TTC549 (cell line): Measurements from ENCODE around the gene FRZB.

ENCODE experiments used
- FAIRE-seq: peaks from 2 replicates; lab custom pipeline; 2012; peaks lifted over from hg19 to GRCh38; lab: Jason Lieb, UNC

FRZB gene

GRCh38 chr2:182834293-182834692 is 32.1 kb downstream of the FRZB start:
- no peak for FAIRE-seq

GRCh38 chr2:182833084-182833854 is 33.2 kb downstream of the FRZB start:
- no peak for FAIRE-seq

GRCh38 chr2:182831921-182832320 is 34.5 kb downstream of the FRZB start:
- no peak for FAIRE-seq

DNA sequence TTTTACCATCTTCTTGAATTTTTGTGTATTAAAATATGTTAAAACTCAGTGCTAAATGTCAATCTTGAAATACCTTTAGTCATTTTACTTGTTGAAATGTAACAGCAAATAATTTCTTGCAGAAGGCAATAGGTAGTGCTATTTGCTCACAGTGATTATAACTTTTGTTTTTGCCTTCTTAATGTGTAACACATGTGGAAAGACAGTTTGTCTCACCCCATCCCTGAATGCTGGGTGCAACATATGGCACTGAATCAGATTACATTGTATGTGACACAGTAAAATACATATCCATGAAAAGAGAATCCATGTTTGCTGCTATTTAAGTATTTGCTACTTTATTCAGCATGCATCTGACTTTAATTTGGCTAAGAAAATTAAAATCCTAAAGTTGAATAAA is 35.3 kb downstream of the FRZB start:
- FAIRE-seq, result no peak

DNA sequence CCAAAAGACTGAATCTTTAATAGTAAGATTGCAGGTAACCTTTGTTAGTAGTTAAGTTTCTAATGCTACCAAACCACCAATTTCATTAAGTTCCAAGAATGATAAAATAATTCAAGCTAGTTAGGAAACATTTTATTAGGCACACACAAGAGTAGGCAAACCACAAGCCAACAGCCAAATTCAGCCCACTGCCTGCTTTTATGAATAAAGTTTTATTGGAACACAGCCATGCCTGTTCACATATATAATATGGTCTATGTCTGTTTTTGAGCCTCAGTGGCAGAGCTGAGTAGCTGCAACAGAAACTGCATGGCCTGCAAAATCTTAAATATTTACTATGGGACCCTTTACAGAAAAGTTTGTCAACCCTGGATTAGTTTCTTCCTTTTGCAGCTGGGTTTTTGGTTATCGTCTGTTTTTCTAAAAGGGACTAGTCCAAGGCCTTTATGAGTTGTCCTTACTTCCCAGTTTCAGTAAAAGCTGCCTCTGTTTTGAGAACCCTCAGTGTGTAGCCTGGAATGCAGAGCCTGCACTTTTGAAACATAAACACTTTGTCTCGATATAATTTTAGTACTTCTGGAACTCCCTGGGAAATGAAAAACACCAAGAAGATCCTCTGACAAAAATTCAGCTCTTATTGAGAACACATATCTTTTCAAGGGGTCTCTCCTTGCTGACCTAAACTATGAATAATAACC is 39.1 kb downstream of the FRZB start:
- FAIRE-seq, result no peak

- FAIRE-seq, result no peak
These were observed 39.9 kb downstream of the FRZB start for GRCh38 chr2:182826496-182826895.

- no peak for FAIRE-seq
These were observed 40.4 kb downstream of the FRZB start for GRCh38 chr2:182826064-182826463.

GRCh38 chr2:182824767-182825158 is 41.7 kb downstream of the FRZB start:
- no peak for FAIRE-seq

DNA sequence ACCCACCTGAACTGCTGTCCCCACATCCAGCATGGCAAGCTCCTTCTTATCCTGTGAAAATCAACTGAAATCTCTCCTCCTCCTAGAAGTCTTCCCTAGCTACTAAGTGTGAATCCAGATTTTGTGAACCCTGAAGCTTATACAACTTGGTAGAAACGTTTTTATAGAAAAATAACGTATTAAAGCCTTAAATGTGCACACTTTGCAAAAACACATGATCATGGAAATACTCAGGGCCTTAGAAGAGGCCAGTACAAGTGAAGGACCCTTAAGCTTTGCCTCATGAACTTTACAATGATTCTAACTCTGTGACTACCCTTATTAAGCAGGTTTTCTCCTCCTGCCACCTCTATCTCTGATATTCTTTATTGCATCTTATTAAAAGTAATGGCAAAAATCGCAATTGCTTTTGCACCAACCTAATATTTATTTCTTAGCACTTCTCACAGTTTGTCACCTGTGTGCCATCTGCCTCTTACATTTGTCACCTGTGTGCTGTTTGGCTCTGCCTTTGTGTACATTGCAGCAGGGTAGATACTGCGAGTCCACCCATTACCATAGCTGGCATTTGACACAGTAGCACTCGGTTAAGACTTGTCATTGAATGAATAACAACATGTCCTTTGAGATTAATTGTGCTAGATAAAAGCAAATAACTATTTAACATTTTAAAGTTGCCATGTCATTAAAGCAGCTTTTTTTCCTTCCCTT is 42.2 kb downstream of the FRZB start:
- no peak for FAIRE-seq

DNA sequence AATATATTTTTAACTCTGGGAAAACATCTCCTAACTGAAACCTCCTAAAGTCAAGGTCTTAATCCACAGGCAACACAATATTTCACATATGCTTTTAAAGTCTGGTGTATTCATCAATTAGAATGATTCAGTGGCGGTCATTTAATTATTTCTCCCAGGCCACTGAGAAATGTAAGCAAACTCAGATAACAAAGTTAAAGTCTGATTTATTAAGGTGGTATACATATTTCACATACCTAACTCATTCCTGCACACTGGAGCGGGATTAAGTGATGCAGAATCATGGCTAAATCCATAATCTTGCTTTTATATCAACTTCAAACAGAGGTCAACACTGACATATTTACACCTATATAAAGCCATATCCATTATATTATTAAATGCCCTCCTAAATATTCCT is 43.7 kb downstream of the FRZB start:
- no peak for FAIRE-seq

GRCh38 chr2:182821182-182821581 is 45.3 kb downstream of the FRZB start:
- no peak for FAIRE-seq

- FAIRE-seq, result no peak
These were observed 47.0 kb downstream of the FRZB start for GRCh38 chr2:182819412-182819811.

- FAIRE-seq, result no peak
These were observed 47.5 kb downstream of the FRZB start for GRCh38 chr2:182818925-182819324.

- no peak for FAIRE-seq
These were observed 47.9 kb downstream of the FRZB start for GRCh38 chr2:182818501-182818900.

DNA sequence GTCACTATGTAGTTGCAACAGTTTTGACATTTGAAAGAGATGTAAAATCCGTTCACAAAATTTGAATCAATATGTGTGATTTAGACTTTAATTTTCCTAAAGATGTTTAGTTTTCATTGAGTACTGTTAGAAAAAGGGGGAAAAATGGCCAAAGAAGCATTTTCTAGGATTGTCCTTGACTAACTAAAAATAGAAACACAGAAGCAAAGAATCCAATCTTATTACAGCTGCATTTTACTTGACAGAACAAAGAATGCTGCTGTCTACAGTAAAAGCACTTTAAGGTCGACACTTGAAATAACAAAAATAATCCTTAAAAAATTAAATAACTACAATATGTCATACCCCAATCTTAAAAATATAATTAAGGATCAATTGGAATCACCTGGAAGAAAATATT is 48.9 kb downstream of the FRZB start:
- FAIRE-seq, result no peak

- FAIRE-seq, result no peak
These were observed 49.6 kb downstream of the FRZB start for GRCh38 chr2:182816866-182817265.

DNA sequence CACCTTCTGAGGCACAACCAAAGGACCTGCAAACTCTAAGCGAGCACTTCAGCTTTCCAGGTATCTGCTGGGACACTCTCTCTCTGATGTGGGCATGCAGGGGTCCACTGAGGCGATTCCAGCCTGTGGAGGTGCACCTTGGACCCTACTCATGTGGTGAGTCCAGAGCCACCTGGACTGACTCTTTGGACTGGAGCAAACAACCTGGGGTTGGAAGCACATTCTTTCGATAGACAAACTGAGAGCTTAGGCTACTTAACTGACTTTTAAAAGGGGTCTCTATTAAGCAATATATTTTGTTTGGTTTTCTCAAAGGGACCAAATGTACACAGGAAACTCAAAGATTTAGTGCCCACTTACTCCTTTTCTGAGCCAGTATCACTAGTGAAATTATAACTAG is 51.6 kb downstream of the FRZB start:
- no peak for FAIRE-seq

DNA sequence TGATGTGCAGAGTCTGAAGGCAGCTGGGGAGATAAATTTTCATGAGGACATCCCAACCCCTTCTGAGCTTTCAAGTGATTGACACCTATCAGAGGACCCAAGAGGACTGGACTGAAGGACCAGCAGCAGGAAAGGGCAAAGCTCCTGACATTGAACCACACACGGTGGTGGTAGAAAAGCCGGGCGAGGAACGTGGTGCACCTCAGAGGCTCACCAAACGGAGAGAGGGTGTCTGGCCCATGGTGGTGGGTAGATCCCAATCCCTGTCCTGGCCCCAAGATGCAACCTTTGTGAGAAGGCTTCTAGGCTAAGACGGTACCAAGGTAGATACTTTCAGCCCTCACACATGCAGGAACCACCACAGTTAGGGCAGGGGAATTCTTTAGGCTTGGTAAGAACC is 52.1 kb downstream of the FRZB start:
- FAIRE-seq, result no peak

DNA sequence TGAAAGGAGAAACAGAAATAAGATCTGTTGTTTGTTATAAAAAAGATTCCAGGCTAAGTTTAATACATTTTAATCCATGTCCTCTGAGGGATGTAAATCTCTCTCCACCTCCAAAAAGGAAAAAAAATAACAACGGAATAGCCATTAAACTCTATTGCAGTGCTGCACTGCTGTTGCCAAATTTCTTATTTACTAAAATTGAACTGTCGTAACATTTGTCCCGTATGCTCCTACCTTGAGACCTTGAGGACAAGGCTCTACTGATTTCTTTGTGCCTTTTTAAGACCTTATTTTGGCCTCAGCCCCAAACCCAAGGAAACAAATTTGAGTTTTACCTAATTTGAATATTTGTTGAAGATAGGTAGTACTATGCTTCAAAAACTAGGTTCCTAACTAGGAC is 56.4 kb downstream of the FRZB start:
- FAIRE-seq, result no peak

- FAIRE-seq, result no peak
These were observed 59.1 kb downstream of the FRZB start for GRCh38 chr2:182807319-182807718.

GRCh38 chr2:182804128-182804527 is 62.3 kb downstream of the FRZB start:
- FAIRE-seq, result no peak

- FAIRE-seq, result no peak
These were observed 67.7 kb downstream of the FRZB start for GRCh38 chr2:182798736-182799135.

GRCh38 chr2:182792441-182792840 is 74.0 kb downstream of the FRZB start:
- FAIRE-seq, result no peak
